ENCODE data around the gene GPR42.

The GPR42 gene

GRCh38 chr19:35392742-35393715 is 22.2 kb downstream of the GPR42 start (continued):
- TF ChIP-seq TSHZ1 (tag by site-specific recombination; IDR thresholded peaks at IDR 0.05; ENCODE audit: borderline replicate concordance): no peak
- TF ChIP-seq ZNF311 (tag by site-specific recombination; IDR thresholded peaks at IDR 0.05; ENCODE audit: borderline replicate concordance): peak; percentile 91; the same call in 1 of the 2 replicates
- TF ChIP-seq ZNF248 (tag by site-specific recombination; IDR thresholded peaks at IDR 0.05): peak; percentile 66; the same call in 1 of the 2 replicates
- peak; percentile 42; the same call in 1 of the 2 replicates for TF ChIP-seq ZNF488 (tag by site-specific recombination; IDR thresholded peaks at IDR 0.05)
- TF ChIP-seq ZNF423 (tag by site-specific recombination; IDR thresholded peaks at IDR 0.05): no peak
- TF ChIP-seq OVOL3 (tag by site-specific recombination; IDR thresholded peaks at IDR 0.05): no peak
- no peak for TF ChIP-seq ZNF239 (tag by site-specific recombination; IDR thresholded peaks at IDR 0.05)
- no peak for TF ChIP-seq ZBTB11 (tag by site-specific recombination; conservative IDR thresholded peaks at IDR 0.05; ENCODE audit: low read depth)
- no peak for TF ChIP-seq ZNF830 (tag by site-specific recombination; IDR thresholded peaks at IDR 0.05; ENCODE audit: low read depth)
- no peak for TF ChIP-seq ZBTB49 (tag by site-specific recombination; IDR thresholded peaks at IDR 0.05; ENCODE audit: low read depth)
- TF ChIP-seq ZSCAN18 (tag by site-specific recombination; IDR thresholded peaks at IDR 0.05): 0 out of 2 replicates have a peak, but pooled peaks have one; percentile 41
- no peak for TF ChIP-seq SCRT2 (tag by site-specific recombination; IDR thresholded peaks at IDR 0.05)
- no peak for TF ChIP-seq ZNF184 (tag by site-specific recombination; IDR thresholded peaks at IDR 0.05)
- no peak for TF ChIP-seq ZNF560 (tag by site-specific recombination; IDR thresholded peaks at IDR 0.05; ENCODE audit: borderline replicate concordance)
- no peak for TF ChIP-seq SETDB1 (IDR thresholded peaks at IDR 0.05; ENCODE audit: insufficient read length, low read length)
- TF ChIP-seq MYNN (tag by site-specific recombination; IDR thresholded peaks at IDR 0.05; ENCODE audit: borderline replicate concordance): no peak
- TF ChIP-seq ZNF623 (tag by site-specific recombination; IDR thresholded peaks at IDR 0.05): no peak
- TF ChIP-seq ZBTB26 (tag by site-specific recombination; optimal IDR thresholded peaks at IDR 0.05): no peak
- no peak for TF ChIP-seq ZBTB17 (tag by site-specific recombination; IDR thresholded peaks at IDR 0.05)
- no peak; the same call in 1 of the 2 replicates for TF ChIP-seq AEBP2 (tag by site-specific recombination; IDR thresholded peaks at IDR 0.05; ENCODE audit: borderline replicate concordance)
- TF ChIP-seq ZNF513 (tag by site-specific recombination; IDR thresholded peaks at IDR 0.05): no peak
